Activated CD4-positive, alpha-beta memory T cell treated with anti-CD3 and anti-CD28 coated beads, Interleukin-2, amount 10 ng/mL, durations not matched to agents 7 days and 5 days (primary cell): ENCODE results near the gene HOXD10. TPM values are rescaled to one million over a fixed set of nuclear protein-coding genes. Genes with fewer than 3 reads are reported as not detected.

ENCODE experiments used
- CTCF ChIA-PET: fragments of 350-600 bp; sonication (Branson Sonifier 250); formaldehyde crosslinking; loops from one replicate; lab custom pipeline; 2021; ENCODE audit warnings: antibody characterized with exemption, inconsistent platforms; lab: Charles Lee
- POLR2A ChIA-PET: fragments of 350-600 bp; sonication (Branson Sonifier 250); formaldehyde crosslinking; loops from one replicate; lab custom pipeline; 2021; ENCODE audit warnings: antibody characterized with exemption; lab: Charles Lee
- DNase-seq: peaks from one replicate; pipeline ENCODE4 v3.0.0-alpha.2; 2020
- H3K27ac Mint-ChIP-seq: one replicate; pipeline ENCODE4 v1.8.0; 2021; ENCODE audit warnings: mild to moderate bottlenecking, mixed read lengths
- H3K27me3 Mint-ChIP-seq: one replicate; pipeline ENCODE4 v1.8.0; 2021; ENCODE audit warnings: mixed read lengths
- H3K36me3 Mint-ChIP-seq: one replicate; pipeline ENCODE4 v1.8.0; 2021; ENCODE audit warnings: low read depth, mixed read lengths
- H3K4me1 Mint-ChIP-seq: one replicate; pipeline ENCODE4 v1.8.0; 2021; ENCODE audit warnings: mixed read lengths
- H3K4me3 Mint-ChIP-seq: one replicate; pipeline ENCODE4 v1.8.0; 2021; ENCODE audit warnings: mild to moderate bottlenecking, mixed read lengths
- H3K9me3 Mint-ChIP-seq: one replicate; pipeline ENCODE4 v1.8.0; 2021; ENCODE audit warnings: mixed read lengths
- total RNA-seq, 2 experiments: library from RNA; stranded (reverse); gene quantifications; one replicate each; pipeline ENCODE4 v1.2.3, GENCODE V29; 2021

Gene HOXD10
- total RNA-seq, 2 experiments from 2014 or later, result not detected

DNA sequence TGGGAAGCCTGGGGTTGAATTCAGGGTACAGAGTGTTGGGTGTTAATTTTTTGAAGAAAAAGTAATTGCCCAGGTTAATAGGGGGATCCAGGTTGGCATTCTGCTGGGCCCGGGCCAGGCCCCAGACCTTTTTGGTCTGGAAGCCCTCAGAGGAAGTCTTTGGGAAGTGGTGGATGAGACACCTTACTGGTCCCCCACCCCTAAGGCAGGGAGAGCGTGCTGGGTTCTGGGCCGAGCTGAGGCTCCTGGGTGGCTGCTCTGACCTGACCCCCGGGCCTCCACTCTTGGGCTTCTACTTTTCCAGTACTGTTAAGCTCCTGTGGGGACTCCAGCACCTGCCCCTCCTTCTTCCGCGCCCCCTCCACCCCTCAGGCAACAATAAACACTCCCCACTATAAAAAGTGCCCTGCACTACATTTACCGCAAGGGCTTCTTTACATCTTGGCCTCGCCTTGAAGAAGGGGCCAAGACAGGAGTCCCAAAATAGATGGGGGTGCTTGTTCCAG, 39.8 kb downstream of the HOXD10 start:
- Mint-ChIP-seq H3K4me1 (peaks cover 4% of the 10 kb centered on the region), H3K36me3 (peaks cover 8% of the 10 kb centered on the region), H3K27me3 (peaks cover 81% of the 10 kb centered on the region), H3K27ac (no peak overlapping the region), H3K4me3 (no peak overlapping the region), H3K9me3 (no peaks in the 10 kb centered on the region)
- DNase-seq, result no peak
- POLR2A ChIA-PET, result no interaction called here
- CTCF ChIA-PET, result no interaction called here

DNA sequence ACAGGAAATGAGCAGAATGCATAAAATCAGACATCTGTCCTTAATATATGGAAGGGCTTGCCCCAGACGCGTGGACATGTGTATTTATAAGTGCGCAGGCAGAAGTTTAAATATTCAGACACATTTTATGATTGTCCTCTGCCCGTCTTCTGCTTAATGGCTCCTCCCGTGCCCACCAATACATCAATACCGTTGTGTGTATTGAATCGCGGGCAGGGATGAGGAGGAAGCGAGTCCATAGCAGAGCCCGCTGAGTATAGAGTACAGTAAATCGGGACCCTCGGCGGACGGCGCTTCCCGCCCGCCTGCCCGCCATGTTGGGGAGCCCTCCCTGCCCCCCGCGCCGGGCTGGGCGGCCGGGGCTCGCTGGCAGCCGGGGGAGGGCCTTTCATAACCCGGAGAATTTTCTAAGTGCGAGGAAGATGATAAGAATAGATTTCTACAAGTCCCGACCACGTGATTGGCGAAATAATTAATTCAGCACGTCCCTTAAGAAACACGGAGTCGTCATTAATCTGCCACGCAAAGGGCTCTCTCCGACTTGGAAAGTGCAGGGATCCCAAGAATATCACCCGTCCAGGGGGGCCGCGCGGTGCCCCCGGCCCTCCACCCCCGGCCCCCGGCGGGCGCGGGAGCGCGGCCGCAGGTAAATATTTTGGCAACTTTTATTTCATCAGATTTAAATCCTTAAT, 40.4 kb downstream of the HOXD10 start, which contains the start of gene HOXD3:
HOXD3 (plus strand) TSS at position 501 of the 692 bp plus-strand sequence. CDS start 11,808 bp downstream, outside the sequence.
- peaks cover 4% of the 10 kb centered on the region for H3K4me1 Mint-ChIP-seq
- H3K27me3 Mint-ChIP-seq, result peaks cover 84% of the 10 kb centered on the region
- CTCF ChIA-PET, result no interaction called here
- H3K27ac Mint-ChIP-seq, result no peak within 1 kb of the TSS
- peak within 1 kb of the TSS; percentile 33 for H3K4me3 Mint-ChIP-seq
- H3K9me3 Mint-ChIP-seq, result no peaks in the 10 kb centered on the region
- H3K36me3 Mint-ChIP-seq, result peaks cover 8% of the 10 kb centered on the region
- POLR2A ChIA-PET, result no interaction called here
- DNase-seq, result no peak

DNA sequence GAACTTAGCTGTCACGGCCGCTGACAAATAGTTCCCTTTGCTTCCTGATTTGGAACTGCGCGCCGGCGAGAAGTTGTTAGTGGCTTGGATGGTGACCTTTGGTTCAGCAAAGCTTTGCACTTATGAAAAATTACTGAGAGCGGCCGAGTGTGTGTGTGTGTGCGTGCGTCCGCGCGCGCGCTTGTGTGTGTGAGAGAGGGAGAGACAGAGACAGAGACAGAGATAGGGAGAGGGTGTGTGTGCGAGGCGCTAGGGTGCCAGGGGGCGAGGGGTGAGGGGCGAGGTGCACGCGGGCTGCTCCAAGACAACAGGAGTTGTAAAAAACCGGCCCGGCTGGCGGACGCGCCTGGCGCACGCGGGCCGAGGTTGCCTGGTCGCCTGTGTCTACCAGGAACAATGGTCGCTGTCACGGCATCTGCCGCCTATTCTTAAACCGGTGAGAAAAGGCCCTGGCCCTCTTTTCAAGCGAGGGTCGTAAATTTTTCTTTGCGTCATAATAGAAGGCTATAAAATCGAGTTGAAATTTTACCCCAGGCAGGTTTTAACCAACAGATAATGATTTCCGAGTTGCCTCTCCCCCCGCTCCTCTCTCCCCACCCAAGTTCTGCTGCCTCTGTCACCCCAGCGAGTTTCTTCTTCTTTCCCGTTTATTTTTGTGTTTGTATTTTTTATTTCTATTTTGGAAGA, 41.1 kb downstream of the HOXD10 start:
- H3K27ac Mint-ChIP-seq, result no peak overlapping the region

DNA sequence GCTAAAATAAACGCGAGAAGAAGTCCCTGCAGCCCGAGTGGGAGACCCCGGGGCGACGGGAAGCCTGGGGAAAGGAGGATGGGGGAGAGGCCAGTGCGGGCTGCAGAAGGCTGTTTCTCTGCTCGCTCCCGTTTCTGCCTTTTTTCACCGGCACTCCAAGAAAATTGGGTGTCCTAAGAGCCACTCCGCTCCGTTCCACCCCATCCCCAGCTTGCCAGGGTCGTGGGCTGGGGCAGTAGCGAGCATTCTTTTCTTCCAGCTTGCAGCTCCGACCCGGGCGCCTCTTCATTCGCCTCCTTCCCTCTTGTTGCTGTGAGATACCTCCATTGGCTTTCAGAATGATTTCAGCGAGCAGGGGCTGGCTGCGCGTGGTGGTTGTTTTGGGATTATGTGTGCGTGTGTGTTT, 41.6 kb downstream of the HOXD10 start:
- Mint-ChIP-seq H3K27me3 (peaks cover 85% of the 10 kb centered on the region), H3K27ac (peak overlapping the region; percentile 66), H3K4me1 (peaks cover 4% of the 10 kb centered on the region), H3K4me3 (no peak overlapping the region), H3K36me3 (peaks cover 8% of the 10 kb centered on the region), H3K9me3 (no peaks in the 10 kb centered on the region)
- ChIA-PET CTCF (interaction anchor here (1.0 kb wide), 1 partner anchor 37 kb away, joined by 3 read pairs; no protein-coding TSS in a partner anchor), POLR2A (no interaction called here)
- no peak for DNase-seq

More for the DNA sequence above, 41.1 kb downstream of the HOXD10 start:
- H3K9me3 Mint-ChIP-seq, result no peaks in the 10 kb centered on the region
- peaks cover 86% of the 10 kb centered on the region for H3K27me3 Mint-ChIP-seq
- ChIA-PET POLR2A (no interaction called here), CTCF (interaction anchor here (1.0 kb wide), 1 partner anchor 37 kb away, joined by 3 read pairs; no protein-coding TSS in a partner anchor)
- H3K36me3 Mint-ChIP-seq, result peaks cover 8% of the 10 kb centered on the region
- DNase-seq, result no peak
- H3K4me3 Mint-ChIP-seq, result peak overlapping the region; percentile 33
- peaks cover 4% of the 10 kb centered on the region for H3K4me1 Mint-ChIP-seq

DNA sequence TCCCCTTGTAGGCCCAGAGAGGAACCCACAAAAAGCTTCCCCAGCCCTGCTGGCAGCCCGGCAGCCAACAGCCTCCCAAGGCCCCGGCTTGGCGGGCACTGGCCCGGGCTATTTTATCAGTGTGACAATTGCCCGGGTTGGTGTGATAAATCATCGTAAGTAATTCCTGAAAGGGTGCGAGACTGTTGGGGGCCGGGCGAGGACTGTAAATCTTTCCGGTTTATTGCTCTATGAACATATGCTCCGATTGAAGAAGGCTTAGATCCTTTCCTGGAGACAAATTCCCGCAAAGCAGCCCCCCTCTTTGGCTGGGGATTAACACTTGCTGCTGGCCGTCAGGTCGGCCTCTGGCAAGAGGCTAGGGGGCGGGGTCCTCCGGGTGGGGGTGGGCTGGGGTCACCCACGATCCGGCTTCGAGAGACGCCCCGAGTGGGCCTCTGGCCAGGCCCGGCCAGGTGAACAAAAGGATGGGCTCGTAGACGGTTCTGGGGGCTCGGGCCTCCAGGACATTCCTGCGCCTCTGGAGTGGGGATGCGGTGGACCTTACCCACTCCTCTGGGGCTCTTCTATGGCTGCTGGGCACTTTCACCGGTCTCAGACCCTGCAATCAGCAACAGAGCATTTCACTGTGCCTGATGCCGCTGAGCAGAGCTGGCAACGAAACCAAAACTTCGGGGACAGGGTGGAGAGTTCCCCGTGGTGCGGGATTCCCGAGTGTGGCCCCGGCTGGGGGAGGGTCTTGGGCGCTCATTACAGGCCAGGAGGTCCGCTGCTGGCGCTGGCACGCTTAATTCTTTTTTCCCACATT, 42.5 kb downstream of the HOXD10 start:
- H3K4me1 Mint-ChIP-seq, result peaks cover 5% of the 10 kb centered on the region
- CTCF ChIA-PET, result interaction anchor here (1.0 kb wide), 1 partner anchor 38 kb away, joined by 3 read pairs; no protein-coding TSS in a partner anchor
- H3K27ac Mint-ChIP-seq, result no peak overlapping the region

DNA sequence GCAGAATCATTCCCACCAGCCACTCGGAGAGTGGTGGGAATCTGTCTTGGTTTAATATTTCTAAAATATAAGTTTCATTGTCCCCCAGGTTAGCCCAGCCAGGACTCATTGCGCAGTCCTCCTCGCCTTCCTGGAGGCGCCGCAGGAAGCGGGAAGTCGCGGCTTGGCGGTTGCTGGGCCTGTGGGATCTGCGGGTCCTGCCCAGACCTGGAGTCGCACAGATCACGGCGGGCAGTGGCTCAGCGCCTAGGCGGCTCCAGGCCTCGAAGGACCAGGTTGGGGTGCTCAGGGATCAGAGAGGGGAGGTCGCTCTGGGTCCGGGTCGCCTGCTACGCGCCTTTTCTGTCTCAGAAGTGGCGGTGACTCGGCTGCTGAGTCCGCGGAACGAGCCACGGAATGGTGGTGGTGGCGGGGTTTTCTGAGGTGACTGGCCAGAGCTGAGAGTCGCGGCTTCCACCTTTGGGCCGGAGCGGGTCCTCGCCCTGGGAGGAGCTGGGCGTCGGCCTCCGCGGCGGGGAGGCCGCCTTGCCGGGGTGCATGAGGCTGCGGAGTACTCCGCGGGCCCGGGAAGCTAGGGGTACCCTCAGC, 43.2 kb downstream of the HOXD10 start:
- CTCF ChIA-PET, result no interaction called here
- H3K4me3 Mint-ChIP-seq, result no peak overlapping the region

More for the DNA sequence above, 42.5 kb downstream of the HOXD10 start:
- peaks cover 87% of the 10 kb centered on the region for H3K27me3 Mint-ChIP-seq
- POLR2A ChIA-PET, result no interaction called here
- no peaks in the 10 kb centered on the region for H3K9me3 Mint-ChIP-seq
- DNase-seq, result no peak
- no peak overlapping the region for H3K4me3 Mint-ChIP-seq
- peaks cover 15% of the 10 kb centered on the region for H3K36me3 Mint-ChIP-seq

DNA sequence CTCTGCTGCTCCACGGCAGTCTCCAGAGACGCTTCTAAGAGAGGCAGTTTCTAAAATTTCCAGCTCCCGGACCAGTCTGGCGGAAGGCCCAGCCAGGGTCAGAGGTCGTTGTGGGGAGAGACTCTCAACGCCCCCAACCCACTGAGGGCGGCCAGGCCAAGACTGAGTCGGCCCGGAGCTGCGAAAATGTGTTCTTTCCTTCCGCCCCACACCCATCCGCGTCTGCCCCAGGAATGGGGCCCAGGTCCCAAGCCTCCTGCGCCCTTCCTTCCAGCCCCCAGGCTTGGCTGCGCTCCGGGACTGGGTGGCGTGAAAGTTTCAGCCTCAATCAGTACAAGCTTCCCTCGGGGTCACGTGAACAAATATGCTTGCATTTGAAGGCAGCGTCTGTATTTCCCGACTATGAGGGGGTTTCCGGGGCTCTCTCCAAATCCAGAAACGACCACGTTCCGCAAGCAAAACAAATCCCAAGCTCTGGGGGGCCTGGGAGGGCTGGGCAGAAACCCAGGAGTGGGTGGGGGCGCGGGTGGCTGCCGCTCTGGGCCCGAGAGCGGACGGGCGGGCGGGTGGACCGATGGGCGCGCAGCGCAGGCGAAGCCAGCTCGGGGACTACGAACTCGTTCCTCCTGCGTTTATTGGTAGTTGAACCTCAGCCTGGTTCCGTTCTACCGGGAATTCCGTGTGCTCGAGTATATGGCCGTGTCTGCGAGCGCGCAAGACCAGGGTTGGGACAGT, 43.8 kb downstream of the HOXD10 start:
- H3K4me3 Mint-ChIP-seq, result no peak overlapping the region
- no peaks in the 10 kb centered on the region for H3K9me3 Mint-ChIP-seq
- H3K4me1 Mint-ChIP-seq, result peaks cover 8% of the 10 kb centered on the region
- no peak overlapping the region for H3K27ac Mint-ChIP-seq
- POLR2A ChIA-PET, result no interaction called here
- CTCF ChIA-PET, result no interaction called here
- peaks cover 18% of the 10 kb centered on the region for H3K36me3 Mint-ChIP-seq
- H3K27me3 Mint-ChIP-seq, result peaks cover 88% of the 10 kb centered on the region
- DNase-seq, result no peak

More for the DNA sequence above, 43.2 kb downstream of the HOXD10 start:
- H3K27me3 Mint-ChIP-seq, result peaks cover 88% of the 10 kb centered on the region
- POLR2A ChIA-PET, result no interaction called here
- H3K4me1 Mint-ChIP-seq, result peaks cover 8% of the 10 kb centered on the region
- H3K36me3 Mint-ChIP-seq, result peaks cover 18% of the 10 kb centered on the region
- H3K9me3 Mint-ChIP-seq, result no peaks in the 10 kb centered on the region
- no peak for DNase-seq
- H3K27ac Mint-ChIP-seq, result no peak overlapping the region

DNA sequence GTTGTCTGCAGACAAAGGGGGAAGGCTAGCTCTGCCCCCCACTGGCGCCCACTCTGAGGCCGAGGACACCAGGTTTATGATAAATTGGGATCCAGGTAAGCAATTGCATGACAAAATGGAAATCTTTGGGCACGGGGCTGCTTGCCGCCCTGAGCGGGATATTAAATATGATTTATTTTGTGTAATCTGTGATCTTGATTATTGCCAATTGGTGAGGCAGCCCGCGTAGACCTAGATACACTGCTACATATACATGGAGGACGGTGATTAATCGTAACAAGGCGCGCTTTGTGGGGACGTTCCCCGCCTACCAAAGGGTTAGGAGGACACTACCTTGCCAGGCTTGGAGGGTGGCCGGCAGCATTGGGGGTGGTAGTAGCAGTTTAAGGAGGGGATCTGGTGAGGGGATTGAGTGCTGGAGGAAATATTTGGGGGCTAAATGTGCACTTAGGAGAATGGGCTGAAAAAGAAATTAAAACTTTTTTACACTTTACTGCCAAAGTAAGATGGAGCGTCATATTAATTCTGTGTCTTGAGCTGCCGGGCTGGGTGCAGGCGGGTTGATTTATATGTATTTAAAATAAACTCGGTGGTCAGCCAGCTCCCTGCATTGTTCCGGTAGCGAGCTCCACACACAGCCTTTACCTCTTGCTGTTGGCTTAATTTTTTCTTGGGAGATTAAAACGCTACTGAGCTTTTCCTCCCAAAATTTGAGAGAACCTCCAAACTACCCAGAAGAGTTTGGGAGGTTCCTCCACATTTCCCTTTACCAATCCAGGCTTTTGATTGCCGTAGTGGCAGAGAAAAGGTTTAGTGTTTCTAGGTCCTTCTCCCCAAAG, 44.6 kb downstream of the HOXD10 start:
- peaks cover 8% of the 10 kb centered on the region for H3K4me1 Mint-ChIP-seq

DNA sequence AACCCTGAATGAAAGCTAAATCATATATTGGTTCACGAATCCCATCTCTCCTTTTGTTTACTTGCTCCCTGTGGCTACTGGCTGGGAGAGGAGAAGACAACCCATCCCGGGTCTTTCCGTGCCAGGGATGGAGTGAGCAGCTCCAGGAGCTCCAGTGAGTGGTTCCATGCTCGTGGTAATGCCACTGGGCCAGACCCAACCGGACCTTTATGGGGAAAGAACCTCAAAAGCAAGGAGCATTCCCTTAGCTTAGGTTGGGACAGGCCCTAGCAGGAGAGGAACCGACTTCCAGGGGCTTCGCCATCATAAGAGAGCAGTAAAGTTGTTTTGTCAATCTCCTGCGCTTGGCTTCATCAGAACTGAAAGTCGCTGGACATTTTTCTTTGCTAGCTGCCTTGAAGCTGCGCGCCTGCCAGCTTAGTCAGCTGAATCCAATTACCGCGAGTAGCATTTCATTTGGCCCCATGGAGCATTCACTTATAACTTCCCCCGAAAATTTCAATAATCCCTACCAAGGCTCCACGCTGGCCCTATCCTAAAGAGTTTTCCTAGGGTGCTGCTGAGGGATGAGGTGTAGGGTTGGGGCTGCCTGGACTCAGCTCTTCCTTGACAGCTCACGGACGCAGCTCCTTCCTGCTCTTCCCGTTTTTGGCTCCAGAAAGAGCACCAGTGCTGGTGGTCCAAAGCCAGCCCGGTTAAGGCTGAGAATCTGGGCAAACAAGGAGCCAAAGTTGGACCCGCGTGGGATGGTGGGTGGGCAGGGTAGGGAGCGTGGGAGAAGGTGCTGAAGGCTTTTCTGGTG, 45.4 kb downstream of the HOXD10 start:
- DNase-seq, result no peak
- Mint-ChIP-seq H3K4me3 (no peak overlapping the region), H3K27me3 (peaks cover 90% of the 10 kb centered on the region), H3K4me1 (peaks cover 8% of the 10 kb centered on the region), H3K9me3 (no peaks in the 10 kb centered on the region), H3K36me3 (peaks cover 18% of the 10 kb centered on the region), H3K27ac (no peak overlapping the region)
- CTCF ChIA-PET, result interaction anchor here (1.0 to 1.5 kb wide), 3 partner anchors 36 to 293 kb away, joined by 3 to 7 read pairs (median 5); no protein-coding TSS in a partner anchor
- POLR2A ChIA-PET, result no interaction called here

More for the DNA sequence above, 44.6 kb downstream of the HOXD10 start:
- H3K4me3 Mint-ChIP-seq, result no peak overlapping the region
- no peak overlapping the region for H3K27ac Mint-ChIP-seq
- H3K9me3 Mint-ChIP-seq, result no peaks in the 10 kb centered on the region
- no peak for DNase-seq
- H3K36me3 Mint-ChIP-seq, result peaks cover 18% of the 10 kb centered on the region
- ChIA-PET CTCF (interaction anchor here (1.5 kb wide), 1 partner anchor 35 kb away, joined by 7 read pairs; no protein-coding TSS in a partner anchor), POLR2A (no interaction called here)
- peaks cover 89% of the 10 kb centered on the region for H3K27me3 Mint-ChIP-seq

DNA sequence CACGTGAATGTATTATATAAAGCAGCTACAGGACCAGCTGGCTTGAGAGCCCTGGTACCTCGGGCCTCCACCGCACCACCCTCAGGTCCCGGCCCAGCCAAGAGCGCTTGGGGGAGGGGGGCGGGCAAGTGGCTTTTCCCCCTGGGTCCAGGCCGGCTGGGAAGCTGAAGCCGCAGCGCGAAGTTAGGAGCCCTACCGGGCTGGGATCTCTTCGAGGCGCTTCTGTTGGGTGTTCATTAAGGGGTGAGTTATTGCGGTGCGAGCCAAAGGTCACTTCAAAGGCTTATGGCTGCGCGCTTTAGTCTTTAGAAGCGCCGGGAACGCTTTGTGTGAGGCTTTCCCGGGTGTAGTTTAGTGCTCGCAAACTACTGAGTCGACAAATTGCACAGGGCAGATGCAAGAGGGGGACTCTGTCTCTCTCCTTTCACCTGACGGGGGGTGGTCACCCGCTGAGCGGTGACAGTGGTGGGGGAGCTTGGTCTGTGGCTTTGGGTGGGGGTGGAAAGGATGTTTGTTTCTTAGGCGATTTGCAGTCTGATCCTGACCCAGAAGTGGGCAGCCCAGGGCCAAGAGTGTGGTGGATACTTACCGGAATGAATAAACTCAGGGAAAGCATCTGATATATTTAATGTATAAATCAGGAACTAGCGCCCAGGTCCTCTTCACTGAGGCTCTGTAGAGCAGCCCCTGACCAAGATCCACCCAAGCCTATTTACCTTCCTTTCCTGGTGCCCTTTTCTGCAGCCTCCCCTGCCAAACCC, 46.5 kb downstream of the HOXD10 start:
- no peak overlapping the region for H3K4me3 Mint-ChIP-seq
- peaks cover 6% of the 10 kb centered on the region for H3K4me1 Mint-ChIP-seq
- H3K9me3 Mint-ChIP-seq, result no peaks in the 10 kb centered on the region
- peaks cover 89% of the 10 kb centered on the region for H3K27me3 Mint-ChIP-seq
- H3K36me3 Mint-ChIP-seq, result peaks cover 13% of the 10 kb centered on the region
- CTCF ChIA-PET, result interaction anchor here (1.0 to 1.3 kb wide), 2 partner anchors 67 to 292 kb away, joined by 3 to 5 read pairs; no protein-coding TSS in a partner anchor
- no peak overlapping the region for H3K27ac Mint-ChIP-seq
- no peak for DNase-seq
- POLR2A ChIA-PET, result no interaction called here
